H1 (cell line): ENCODE measurements around the gene HIVEP2. TPM values are rescaled to one million over a fixed set of nuclear protein-coding genes. Genes with fewer than 3 reads are reported as not detected.

Source experiments
- CBX5 ChIP-seq: fragments of 300-800, 300-1000 bp; sonication (generic); IDR thresholded peaks from 2 replicates; pipeline ENCODE4 v1.7.1; 2016; ENCODE audit warnings: antibody characterized with exemption, low read length, low read depth
- NANOG ChIP-seq: IDR thresholded peaks from 2 replicates; pipeline ENCODE4 v1.6.1; 2011; ENCODE audit warnings: low read length, low read depth, mild to moderate bottlenecking, inconsistent platforms; ENCODE audit not compliant: insufficient read depth, poor library complexity, severe bottlenecking
- SP1 ChIP-seq: IDR thresholded peaks from 2 replicates; pipeline ENCODE4 v1.6.1; 2011; ENCODE audit warnings: low read depth, low read length
- polyA plus RNA-seq, 7 experiments: library from polyadenylated mRNA; depleted of rRNA in 3 of 7; stranded (reverse) in 5 of 7; unstranded in 2 of 7; fragments of >200 nt in 5 of 7; fragments of 200-250 nt in 2 of 7; gene quantifications; 1 replicate in 5 of 7; 2 replicates in 1 of 7; 4 replicates in 1 of 7; pipeline versions ENCODE4 v1.2.1 to v1.2.3, GENCODE V29; 2011 to 2013; ENCODE audit warnings: missing spikeins in 2 of 7, mixed read lengths in 2 of 7
- total RNA-seq: library from RNA; stranded (reverse); fragmentation: NEBNext Ultra II Directional; extraction: Animal tissue kit (Norgen Biotek cat#: 25700); gene quantifications from 2 replicates; pipeline ENCODE4 v1.2.1, GENCODE V29; 2021

Gene HIVEP2
- total and polyA plus RNA-seq, 2 of the 8 experiments (the other 6 are each of a cell fraction or from before 2014, with no cell fraction given), result 2.2 to 6.1 TPM

DNA sequence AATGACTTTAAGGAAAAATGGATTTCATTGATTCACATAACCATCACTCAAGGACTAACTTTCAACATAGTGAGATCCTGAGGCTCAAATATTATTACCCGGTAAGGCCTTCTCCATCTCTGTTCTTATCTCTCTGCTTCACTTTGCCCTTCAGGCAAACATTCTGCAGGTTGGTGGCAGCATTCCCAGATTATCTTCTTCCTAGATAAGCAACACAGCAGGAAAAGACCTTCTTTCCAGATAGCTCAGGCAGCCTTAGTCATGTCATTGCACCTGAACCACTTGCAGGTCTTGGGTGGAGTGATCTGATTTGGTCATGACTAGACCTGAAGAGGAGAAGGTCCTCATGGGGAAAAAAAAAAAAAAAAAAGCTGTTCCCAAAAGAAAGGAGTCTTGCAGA, 5.3 kb upstream of the HIVEP2 start (continued):
- TF ChIP-seq NANOG, result no peak
- TF ChIP-seq SP1, result no peak
- TF ChIP-seq CBX5, result no peak
